Uterus (tissue), 2 donors: ENCODE results near the gene CCND2.

Source experiments
- CTCF ChIP-seq, 4 experiments: fragments of 200-600 bp in 2 of 4; fragments of 450-650 bp in 2 of 4; sonication (generic) in 2 of 4; IDR thresholded peaks; one replicate each; pipeline ENCODE4 v1.5.1; 2016 to 2019; ENCODE audit warnings: antibody characterized with exemption in 4 of 4, mild to moderate bottlenecking in 2 of 4, moderate library complexity in 1 of 4
- POLR2A ChIP-seq, 2 donors: fragments of 450-650 bp; IDR thresholded peaks; one replicate each; pipeline ENCODE4 v1.6.1; 2016; ENCODE audit warnings: antibody characterized with exemption in 2 of 2, mild to moderate bottlenecking in 1 of 2, moderate library complexity in 1 of 2

GRCh38 chr12:4302881-4303280, 29.3 kb downstream of the CCND2 start:
- TF ChIP-seq CTCF (IDR thresholded peaks at IDR 0.05) (no peak), POLR2A (IDR thresholded peaks at IDR 0.05) (no peak)
